Cardiac fibroblast (primary cell): ENCODE data around the gene PPP5C.
"Not testable (repeated sequence)": the region's sequence is repeated elsewhere in the genome, so short reads cannot be mapped to it uniquely, and the experiment has no call there.

Experiments
- DNase-seq, 2 donors: peaks; one replicate each; pipeline versions ENCODE4 v3.0.0 to v3.0.0-alpha.2; 2010; ENCODE audit warnings: low read depth in 2 of 2
- H3K4me3 ChIP-seq, 2 donors: replicated peaks in 1 of 2; 1 replicate in 1 of 2; 2 replicates in 1 of 2; pipeline ENCODE4 v1.5.1; 2011; ENCODE audit warnings: low read depth in 2 of 2, low read length in 2 of 2, mild to moderate bottlenecking in 2 of 2, moderate library complexity in 1 of 2
- TF ChIP-seq, protein P1 (sequence below): IDR thresholded peaks from one replicate; pipeline ENCODE4 v1.5.1; 2011; ENCODE audit warnings: low read depth, mild to moderate bottlenecking, low read length, inconsistent platforms

Gene PPP5C

DNA sequence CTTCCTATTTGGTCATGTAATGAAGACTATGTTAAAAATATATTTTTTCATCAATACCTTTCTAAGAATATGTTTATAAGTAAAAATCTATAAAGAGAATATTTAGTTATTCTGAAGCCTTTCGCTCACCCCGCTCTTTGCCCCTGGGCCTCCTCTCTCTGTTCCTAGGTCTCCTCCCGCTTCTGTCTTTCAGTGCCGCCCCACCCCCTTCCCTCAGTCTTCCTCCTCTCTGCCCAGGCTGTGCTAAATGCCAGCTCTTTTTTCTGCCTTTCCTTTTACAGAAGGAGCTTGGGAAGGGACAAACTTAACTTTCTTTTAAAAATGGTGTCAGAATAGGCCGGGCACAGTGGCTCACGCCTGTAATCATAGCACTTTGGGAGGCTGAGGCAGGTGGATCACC, 27.3 kb upstream of the PPP5C start:
- TF ChIP-seq, protein P1, sequence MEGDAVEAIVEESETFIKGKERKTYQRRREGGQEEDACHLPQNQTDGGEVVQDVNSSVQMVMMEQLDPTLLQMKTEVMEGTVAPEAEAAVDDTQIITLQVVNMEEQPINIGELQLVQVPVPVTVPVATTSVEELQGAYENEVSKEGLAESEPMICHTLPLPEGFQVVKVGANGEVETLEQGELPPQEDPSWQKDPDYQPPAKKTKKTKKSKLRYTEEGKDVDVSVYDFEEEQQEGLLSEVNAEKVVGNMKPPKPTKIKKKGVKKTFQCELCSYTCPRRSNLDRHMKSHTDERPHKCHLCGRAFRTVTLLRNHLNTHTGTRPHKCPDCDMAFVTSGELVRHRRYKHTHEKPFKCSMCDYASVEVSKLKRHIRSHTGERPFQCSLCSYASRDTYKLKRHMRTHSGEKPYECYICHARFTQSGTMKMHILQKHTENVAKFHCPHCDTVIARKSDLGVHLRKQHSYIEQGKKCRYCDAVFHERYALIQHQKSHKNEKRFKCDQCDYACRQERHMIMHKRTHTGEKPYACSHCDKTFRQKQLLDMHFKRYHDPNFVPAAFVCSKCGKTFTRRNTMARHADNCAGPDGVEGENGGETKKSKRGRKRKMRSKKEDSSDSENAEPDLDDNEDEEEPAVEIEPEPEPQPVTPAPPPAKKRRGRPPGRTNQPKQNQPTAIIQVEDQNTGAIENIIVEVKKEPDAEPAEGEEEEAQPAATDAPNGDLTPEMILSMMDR, result no peak
- no peak for DNase-seq
- H3K4me3 ChIP-seq, result no peak overlapping the region

DNA sequence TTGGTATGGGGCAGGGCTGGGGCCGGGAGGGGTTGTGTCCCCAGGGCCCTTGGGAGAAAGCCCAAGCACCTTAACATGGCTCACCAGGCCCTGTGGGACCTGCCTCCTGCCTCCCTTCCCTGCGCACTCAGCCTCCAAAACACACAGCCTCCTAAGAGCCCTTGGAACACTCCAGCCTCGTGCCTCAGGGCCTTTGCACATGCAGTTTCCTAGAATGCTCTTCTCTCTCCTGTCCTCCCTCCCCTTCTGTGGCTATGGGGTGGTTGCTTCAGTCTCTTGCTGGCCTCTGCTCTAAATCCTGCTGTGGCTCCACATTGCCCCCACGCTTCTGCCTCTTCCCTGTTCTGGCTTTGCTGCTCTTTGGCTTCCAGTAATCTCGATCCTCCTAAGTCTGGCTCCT, 26.3 kb upstream of the PPP5C start:
- H3K4me3 ChIP-seq, result no peak overlapping the region
- TF ChIP-seq, protein P1, result no peak

DNA sequence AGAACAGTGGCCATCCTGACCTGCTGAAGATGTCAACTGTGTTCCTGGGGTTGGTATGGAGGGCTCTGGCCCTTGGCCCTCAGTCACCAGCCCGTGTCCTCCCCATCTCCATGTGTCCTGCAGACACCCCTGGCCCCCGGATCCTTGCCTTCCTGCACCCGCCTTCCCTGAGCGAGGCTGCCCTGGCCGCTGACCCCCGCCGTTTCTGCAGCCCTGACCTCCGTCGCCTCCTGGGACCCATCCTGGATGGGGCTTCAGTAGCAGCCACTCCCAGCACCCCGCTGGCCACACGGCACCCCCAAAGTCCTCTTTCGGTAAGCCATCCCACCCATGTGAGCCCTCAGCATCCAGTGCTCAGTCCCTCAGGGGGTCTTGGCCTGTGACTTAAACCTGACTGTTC, 25.2 kb upstream of the PPP5C start:
- TF ChIP-seq, protein P1, result no peak
- no peak overlapping the region for H3K4me3 ChIP-seq
- DNase-seq, result no peak

More for the DNA sequence above, 26.3 kb upstream of the PPP5C start:
- DNase-seq, result no peak

DNA sequence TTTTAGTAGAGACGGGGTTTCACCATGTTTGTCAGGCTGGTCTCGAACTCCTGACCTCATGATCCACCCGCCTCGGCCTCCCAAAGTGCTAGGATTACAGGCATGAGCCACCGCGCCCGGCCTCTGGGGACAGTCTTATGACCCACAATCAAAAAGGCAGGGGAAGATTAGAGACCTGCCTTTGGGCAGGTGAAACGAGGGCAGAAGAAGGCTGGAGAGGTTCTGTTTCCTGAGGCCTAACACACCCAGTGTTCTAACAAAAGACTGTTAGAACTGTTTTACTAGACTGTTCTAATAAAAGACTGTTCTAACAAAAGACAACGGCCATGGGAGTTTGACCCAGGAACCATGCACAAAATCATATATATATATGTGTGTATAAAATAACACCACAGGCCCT, 23.7 kb upstream of the PPP5C start:
- not testable (repeated sequence) for H3K4me3 ChIP-seq, DNase-seq

DNA sequence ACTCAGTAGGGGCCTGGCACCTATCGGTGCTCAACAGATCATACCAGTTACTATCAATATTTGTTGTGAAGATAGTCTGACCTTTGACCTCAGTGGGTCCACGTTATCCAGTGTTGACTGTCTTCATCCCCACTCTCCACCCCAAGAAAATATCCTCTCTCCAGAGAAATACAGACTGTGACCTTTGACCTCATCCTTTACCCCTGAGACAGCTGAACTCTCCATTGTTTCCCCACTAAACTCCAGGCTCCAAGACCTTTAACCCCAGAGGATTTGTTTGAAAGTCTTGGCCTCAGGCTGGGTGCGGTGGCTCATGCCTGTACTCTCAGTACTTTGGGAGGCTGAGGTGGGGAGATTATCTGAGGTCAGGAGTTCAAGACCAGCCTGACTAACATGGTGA, 22.6 kb upstream of the PPP5C start:
- DNase-seq, result no peak
- H3K4me3 ChIP-seq, result no peak overlapping the region
- TF ChIP-seq, protein P1, result no peak

DNA sequence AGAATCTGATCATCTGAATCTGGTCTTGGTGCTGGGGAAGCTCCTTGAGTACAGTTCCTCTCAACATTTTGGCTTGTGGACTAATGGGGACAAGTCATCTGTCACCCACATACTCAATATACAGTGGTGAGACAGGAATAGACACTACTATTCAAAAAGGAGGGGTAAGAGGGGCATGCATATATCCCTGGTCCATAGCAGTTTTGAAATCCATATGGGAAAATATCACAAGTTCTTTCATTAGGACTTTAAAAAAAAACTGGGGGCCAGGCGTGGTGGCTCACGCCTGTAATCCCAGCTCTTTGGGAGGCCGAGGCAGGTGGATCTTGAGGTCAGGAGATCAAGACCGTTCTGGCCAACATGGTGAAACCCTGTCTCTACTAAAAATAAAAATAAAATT, 20.3 kb upstream of the PPP5C start:
- TF ChIP-seq, protein P1, result no peak
- DNase-seq, result no peak
- H3K4me3 ChIP-seq, result no peak overlapping the region

DNA sequence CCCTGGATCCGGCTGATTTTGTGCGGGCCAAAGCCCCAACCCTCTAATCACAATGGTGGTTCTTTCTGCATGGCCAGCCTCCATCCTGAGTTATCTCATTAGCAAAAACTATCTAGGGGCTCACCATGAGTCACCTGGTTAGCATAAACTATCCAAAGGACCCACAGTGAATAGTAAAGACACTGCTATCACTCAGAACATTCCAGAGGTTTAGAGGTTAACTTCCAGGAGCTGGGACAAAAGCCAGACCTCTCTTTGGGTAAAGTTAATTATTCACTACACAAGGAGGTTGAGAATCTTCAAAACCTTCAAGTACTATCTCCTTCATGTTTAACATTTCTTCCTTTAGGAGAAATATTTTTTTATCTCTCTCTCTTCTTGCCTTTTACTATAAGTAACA, 18.8 kb upstream of the PPP5C start:
- no peak overlapping the region for H3K4me3 ChIP-seq
- TF ChIP-seq, protein P1, result no peak
- no peak for DNase-seq
